Limb (tissue), 2 donors: ENCODE measurements around the gene KIRREL1.

Experiments
- DNase-seq, 2 donors: peaks; one replicate each; pipeline ENCODE4 v3.0.0-alpha.2; 2016; ENCODE audit errors: extremely low spot score in 2 of 2

KIRREL1 gene

DNA sequence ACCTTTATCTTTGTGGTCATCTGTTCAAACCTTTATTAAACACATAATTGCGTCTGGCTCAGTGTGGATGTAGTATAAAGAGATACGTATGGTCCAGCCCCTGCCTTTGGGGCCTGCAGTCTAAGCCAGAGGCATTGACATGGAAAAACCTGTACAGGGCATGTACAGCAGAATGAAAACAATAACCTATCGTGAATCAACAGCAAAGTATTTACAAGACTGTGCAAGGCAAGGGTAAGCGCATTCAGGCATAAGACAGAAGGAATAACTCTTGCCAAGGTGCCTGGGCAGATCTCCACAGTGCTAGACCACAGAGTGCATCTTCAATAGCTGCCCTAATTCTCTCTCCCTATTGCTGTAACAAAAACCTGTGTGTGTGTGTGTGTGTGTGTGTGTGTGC is 35.5 kb downstream of the KIRREL1 start:
- DNase-seq, result no peak

DNA sequence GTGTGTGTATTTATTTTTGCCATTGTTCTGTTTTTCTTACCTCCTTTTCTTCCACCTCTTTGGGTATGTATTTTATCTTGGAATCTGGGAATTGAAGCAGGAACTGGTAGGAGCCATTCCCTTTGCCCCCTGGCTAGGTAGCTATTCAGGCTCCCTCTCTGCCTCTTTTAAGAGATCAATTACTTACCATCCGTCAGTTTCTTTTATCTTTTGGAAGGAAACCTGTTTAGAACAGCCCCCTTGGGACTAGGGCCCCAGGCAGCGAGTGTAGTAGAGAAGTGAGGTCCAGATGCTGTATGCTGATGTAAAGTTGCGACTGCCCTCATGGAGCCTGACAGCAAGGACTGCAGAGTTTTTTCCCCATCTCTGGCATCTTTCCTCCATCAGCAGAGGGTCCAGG is 41.6 kb downstream of the KIRREL1 start:
- DNase-seq, result no peak

DNA sequence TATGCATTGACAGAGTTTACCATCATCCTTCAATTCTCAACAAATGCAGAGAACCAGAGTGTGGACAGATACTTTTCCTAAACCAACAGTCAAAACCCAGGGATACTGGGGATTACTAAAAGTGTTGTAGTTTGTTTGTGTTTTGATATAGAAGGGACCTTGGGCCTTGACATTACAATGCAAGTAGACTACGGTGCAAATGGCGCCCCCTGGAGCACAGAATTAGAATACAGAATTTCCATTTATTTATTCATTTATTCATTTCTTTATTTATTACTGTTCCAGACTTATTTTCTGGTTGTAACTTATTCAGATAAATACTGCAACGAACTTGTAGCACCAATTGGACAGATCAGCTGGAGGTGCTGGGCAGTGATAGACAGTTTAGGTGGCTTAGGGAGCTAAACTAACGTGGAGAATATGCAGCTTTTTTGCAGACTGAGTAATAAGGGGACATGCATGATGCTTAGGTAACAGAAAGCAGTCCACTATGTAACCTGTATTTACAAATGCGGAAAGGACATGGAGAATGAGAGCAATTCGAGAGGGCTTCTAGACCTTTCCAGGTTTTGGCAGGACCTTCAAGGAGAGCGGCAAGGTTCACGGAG is 42.6 kb downstream of the KIRREL1 start:
- peak in 1 of 2 donors; percentile 53 for DNase-seq

DNA sequence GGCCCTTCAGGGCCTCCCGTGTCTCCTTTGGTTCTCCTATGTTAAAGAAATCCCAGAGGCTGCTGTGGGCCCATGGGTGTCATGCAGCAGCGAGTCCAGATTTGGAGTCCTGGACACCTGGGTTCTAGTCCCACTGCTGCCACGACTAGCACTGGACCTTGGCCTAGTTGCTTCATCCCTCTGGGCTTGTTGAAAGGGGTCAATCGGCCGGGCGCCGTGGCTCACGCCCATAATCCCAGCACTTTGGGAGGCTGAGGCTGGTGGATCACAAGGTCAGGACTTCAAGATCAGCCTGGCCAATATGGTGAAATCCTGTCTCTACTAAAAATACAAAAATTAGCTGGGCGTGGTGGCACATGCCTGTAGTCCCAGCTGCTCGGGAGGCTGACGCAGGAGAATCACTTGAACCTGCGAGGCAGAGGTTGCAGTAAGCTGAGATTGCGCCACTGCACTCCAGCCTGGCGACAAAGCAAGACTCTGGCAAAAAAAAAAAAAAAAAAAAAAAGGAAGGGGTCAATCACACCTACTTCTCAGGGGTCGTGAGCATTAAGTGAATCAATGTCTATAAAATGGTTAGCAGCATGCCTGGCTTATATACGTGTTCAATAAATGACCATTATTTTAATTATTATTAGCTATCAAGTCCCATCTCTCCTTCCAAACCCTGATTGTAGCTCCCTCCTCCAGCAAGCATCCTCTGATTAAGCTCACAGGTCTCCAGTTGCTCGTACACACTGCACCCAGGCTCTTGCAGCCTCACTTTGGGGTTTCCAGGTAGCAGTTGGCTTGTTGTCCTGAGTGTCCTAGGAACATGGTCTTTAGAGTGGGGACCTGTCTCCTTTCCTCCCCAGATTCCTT is 43.8 kb downstream of the KIRREL1 start:
- DNase-seq, result no peak

DNA sequence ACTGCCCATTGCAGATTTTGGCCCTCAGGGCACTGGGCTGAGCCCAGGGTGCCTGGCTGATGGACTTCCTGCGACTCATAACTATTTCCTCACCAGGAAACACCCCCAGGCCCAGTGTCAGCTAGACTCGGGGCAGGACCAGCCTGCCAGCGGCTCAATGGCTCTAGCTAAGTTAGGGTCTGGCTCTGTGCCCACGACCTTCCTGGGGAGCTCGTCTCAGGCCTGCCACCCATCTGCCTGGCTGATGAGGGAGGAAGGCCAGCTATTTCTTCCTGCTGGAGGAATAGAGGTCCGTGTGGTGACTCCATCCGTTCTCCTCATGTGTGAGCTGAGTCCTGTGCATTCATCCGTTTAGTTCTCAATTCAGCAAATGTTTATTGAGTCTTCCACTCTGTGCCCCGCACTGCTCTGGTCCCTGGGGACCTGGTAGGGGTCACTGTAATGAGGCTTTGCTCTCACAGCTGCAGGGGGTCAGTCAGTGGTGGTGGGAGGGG is 44.5 kb downstream of the KIRREL1 start:
- no peak for DNase-seq

DNA sequence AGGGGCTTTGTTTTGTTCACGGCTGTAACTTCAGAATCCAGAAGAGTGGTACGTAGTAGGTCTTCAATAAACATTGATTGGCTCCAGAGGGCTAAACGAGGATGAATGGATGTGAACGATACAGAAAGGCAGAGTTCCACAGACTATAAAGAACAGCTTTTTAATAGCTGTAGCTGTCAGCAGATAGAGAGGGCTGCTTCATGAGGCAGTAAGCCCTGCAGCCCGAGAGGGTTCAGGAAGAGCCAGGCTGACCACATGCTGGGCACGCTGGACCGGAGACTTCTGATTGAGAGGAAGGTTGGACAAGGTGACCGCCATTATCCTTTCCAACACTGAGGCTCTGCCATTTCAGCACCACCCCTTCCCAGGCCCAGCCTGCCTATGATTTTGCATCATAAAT is 45.3 kb downstream of the KIRREL1 start:
- DNase-seq, result no peak

DNA sequence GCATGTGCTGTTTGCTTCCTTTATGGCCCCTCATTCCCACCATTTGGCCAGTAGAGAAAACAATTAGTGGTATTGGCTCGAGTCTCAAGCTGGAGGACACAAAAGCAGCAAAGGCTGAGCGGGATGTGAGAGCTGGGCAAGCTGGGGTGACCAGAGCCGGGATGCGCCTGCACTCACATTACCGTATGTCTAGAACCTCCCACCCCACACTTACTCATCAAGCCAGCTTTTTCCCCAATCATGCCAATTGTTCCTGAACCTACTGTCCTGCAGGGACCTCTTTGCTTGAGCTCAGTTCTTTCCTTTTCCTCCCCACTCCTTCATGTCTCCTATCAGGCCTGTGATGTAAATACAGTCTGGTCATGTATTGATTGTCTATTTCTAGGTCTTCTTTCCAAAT is 45.9 kb downstream of the KIRREL1 start:
- DNase-seq, result no peak

DNA sequence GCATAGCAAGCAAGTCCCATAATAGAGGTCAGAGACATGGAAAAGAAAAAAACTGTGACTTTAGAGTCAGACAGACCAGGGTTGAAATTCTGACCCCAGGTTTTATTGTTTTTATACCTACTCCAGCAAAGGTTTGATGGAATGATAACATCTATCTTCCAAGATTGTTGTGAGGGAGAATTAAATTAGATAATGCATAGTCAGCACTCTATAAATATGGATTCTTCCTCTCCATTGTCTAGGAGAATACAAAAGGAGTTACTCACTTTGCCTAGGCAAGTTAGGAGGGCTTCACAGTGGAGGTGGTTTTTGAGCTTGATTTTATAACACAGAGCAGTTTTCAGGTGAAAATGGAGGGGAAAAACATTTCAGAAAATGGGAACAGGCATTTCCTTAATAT is 46.9 kb downstream of the KIRREL1 start:
- DNase-seq, result no peak

DNA sequence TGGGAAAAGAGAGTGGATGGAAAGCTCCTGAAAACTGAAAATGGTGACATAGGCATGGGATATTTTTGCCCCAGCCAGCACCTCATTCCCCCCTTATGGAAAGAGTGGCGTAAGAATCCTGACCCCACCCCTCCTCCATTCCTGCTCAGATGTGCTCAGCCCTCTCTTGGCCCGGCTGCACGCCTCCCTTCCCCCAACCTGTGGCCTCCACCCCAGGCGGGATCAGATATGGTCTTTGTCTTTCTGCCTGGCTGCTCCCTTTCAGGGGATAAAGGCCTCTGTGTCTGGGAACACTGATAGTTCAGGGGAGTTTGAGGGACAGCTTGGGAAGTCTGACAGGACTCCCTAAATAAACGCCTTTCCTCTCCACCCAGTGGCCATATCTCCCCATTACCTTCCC is 49.8 kb downstream of the KIRREL1 start:
- no peak for DNase-seq

DNA sequence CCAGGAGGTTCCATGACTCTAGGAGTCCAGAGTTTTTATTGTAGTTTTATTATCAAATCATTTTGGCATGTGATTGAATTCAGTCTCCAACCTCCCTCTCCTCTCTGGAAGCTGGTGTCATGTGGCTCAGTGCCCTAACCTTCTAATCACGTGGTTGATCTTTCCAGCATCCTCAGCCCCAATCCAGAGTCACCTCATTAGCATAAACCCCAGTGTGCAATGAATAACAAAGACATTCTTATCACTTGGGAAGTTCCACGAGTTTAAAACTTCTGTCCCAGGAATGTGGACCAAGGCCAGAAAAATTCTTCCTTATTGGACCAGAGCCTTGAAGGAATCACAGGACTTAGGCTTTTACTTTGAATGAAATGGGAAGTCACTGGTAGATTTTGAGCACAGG is 52.2 kb downstream of the KIRREL1 start:
- no peak for DNase-seq

DNA sequence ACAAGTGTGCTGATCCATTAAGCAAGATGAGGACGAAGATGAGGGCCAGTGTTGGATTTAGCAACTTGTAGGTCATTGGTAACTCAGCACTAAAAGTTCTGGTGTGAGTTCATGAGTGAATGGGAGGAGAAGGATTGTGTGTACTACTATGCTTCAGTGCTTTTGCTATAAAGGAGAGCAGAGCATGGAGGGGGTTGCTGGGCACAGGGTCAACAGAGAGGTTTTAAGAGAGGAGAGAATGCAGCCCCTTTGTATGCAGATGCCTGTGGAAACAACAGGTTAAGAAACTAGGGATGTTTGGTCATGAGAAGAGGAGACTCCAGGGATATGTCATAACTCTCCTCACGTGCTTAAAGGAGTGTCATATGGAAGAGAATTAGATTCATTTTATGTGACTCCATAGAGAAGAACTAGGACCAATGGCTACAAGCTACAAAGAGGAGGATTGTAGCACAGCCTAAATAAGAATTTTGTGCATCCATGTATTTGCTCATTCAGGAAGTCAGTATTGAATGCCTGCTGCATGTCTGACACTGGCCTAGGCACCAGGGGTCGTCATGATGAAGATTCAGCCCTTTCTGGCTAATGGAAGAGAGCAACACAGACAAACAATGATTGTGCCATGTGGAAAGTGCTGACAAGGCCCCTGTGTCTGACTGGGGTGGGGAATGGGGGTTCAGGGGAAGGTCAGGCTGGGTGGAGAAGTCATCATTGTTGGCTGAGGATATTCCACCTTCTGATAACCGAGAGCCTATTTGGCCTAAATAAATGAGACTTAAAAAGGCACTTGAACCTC is 53.5 kb downstream of the KIRREL1 start:
- no peak for DNase-seq

DNA sequence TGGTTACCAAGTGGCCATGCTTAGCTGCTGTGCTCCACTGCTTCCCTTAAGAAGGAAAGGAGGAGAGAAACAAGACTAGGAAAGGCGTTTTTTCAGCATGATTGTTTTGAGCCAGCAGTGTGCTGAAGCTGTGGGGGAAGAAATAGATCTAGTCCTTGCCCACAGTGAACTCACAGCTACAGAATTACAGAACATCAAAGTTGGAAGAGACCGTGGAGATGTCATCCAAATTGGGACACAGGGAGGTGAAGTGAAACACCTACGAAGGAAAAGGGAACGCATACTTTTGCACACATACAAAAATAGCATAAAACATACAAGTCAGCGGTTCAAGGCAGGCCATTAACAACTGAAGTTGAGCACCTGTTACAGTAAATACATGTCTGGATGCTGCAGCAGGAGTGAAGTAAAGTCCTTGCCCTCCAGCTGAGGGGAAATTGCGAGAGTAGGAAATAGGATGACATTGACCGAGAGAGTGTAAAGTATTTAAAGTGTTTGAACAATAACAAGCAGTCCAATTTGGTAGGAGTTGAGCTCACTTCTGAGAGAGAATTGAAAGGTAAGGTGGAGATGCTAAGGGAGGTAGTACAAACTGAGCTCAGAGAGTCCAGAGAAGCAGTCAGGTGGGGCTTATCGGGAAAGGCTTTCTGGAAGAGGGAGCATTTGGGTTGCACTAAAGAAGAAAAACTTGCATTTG is 55.1 kb downstream of the KIRREL1 start:
- DNase-seq, result no peak

DNA sequence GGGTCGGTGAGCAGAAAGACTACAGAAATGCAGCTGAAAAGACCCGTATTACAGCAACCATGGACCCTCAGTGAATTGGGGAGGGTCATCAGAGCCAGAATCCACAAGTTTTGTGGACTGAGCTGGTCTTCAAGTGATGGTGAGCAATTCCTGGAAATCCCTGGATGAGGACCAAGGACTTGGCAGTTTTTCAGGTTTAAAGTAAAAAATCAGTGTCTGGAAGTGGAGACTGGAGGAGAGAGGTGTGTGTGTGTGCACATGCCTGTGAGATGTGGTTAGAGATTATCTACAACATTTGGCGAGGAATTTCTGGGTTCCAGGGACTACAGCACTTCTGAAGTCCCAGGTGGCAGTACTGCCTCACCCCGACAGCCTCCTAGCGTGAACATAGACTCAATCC is 56.4 kb downstream of the KIRREL1 start:
- DNase-seq, result peak; percentile 48 to 50

DNA sequence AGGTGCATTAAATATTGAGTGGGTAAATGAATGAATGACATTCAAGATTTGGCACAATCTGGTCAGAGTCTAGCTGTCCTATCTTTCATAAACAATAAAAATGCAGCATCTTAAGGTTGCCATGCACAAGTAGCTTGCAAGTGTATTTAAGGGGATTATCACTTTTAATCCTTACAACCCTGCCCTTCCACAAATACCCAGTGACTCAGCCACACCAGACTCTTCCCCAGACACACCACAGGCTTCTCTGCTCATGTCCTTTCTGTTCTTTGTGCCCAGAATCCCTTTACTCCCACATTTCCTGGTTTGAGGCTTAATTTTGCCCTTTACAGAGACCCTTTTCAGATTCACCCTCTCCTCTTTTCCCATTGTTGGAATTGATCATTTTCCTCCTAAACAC is 59.8 kb downstream of the KIRREL1 start:
- DNase-seq, result no peak

DNA sequence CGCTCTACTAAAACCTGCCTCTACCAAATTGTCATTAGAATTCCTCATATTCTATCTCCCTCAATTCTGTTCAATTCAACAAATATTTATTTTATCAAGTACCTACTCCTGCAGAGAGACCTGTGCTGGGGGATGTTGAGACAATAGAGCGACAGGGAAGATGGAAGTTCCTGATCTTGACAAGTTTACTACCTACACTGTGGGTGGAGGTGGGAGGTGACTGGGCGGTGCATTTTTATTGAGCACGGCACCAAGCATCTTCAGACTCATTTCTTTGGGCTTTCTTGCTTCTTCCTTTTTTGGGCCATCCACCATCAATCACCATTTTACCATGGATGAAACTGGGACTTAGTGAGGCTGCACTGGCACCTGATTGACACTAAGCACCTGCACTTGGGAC is 61.3 kb downstream of the KIRREL1 start:
- no peak for DNase-seq

DNA sequence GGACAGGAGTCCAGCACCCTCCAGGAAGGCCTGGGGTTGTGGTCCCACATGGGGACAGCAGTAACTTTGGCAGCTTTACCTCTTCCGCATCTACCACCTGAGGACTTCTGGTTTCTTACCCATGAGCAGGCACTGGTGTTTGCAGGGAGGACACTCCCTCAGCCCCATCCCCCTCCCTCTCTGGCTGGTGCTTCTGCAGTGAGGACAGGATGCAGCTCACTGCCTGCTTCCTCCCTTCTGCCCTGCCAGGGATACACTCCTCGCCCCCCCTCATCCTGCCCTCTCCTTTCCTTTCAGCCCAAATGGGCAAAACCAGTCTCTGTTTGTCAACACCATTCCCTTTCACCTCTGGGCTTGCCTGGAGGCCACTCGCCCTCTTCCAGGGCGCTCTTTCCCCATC is 62.4 kb downstream of the KIRREL1 start:
- DNase-seq, result no peak

DNA sequence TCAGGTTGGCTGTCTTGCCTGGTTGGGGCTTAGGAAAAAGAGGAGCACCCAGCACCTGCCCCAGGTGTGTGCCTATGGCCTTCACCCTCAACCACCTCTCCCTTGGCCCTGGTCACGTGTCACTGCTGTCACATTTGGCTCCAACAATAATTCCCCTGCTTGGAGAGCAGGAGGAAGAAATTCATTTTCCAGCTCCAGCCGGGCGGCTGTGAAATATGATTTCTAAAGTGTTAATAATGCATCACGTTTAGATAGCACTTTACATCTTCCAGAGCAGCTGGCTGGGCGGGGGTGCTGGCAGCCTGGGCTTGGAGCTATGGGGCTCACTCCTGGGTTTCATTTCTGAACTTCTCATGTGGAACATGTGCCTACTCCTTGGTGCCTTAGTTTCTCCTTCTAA is 63.1 kb downstream of the KIRREL1 start:
- DNase-seq, result no peak

DNA sequence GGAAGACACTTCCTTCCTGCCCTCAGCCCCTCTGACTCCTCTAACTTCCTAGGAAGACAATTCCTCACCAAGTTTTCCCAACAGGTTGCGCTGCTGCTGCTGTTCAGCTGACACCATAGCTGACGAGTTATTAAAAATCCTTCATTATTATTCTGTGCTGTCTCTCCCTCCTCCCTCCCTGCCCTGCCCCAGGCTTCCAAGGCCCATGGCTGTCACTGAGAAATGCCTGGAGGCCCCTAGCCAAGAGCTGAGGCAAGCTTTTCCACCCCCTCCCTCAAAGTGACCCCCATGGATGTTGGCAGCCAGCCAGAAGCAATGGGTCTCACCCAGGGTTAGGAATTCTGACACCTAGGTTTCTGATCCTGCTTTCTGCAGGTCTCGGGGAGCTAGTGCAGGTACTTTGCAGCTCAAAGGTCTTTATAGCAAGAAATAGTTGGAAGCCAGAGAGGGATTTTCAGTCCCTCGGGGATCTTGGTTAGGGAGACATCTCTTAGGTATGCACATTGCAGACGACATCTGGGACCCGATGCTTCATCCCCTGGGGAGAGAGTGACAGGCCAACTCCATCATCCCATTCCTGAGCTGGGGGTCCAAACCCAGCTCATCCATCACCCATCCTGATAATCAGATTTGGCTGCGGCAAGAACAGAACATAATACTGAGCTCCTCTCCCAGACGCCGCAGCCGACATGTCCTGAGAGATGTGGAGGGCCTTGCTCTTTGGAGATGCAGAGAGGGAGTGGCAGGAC is 65.0 kb downstream of the KIRREL1 start:
- DNase-seq, result no peak

DNA sequence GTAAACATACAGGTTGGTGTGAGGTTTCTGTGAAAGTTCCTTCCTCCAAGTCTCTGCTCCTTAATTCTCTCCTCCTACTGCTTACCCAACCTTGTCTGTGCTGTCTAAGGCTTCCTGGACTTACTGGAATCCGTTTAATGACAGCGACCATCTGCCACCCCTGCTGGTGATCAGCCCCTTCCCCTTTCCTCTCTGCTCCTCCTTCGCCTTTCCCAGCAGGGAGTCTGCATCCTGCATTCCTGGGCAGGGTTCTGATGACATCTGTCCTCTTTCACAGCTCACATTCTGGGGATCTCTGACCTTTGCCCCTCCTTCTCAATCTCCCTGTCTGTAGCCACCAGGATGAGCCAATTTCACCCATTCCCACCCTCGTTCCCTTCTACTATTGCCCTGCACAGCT is 66.5 kb downstream of the KIRREL1 start:
- DNase-seq, result no peak

DNA sequence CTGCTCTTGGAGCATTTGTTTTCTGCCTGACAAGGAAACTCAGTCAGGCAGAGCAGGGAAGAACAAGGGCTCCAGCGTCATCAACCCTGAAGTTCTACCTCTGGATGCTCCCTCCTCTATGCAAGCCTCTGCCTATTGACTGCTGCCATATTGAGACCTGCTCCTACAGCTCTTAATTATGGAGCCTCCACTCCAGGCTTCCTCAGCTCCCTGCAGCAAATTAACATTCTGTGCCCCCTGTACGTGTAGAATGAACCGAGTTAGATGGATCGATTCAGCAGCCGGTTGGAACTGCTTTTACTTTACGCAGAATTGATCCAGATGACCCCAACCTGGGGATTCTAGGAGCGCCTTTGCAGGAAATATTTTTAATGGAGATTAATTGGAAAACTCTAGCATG is 68.7 kb downstream of the KIRREL1 start:
- DNase-seq, result no peak

DNA sequence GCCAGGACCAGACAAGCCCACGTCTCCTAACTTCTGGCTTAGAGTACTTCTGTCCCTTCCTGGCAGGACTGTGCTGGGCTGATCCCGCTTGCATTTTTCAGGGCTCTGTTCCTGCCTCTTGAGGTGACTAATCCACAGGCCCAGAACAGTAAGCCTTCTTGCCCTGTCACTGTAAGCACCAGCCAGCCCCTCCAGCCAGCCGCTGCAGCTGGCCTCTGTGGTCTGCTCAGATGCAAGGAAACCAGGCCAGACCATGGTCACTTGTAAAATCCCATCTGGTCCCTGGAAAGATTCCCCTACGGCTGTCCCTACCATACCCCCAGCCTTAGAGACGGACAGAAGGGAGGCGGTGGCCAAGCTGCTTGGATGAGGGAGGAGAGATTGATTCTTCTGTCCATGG is 74.2 kb downstream of the KIRREL1 start:
- no peak for DNase-seq
